Endothelial cell of umbilical vein (primary cell): ENCODE measurements around the gene PRRC2C.

Experiments
- EZH2 ChIP-seq: IDR thresholded peaks from 2 replicates; pipeline ENCODE4 v1.6.1; 2012; ENCODE audit warnings: borderline replicate concordance, low read depth, mild to moderate bottlenecking, moderate library complexity, low read length, inconsistent platforms; ENCODE audit not compliant: severe bottlenecking
- POLR2A ChIP-seq: IDR thresholded peaks from 2 replicates; pipeline ENCODE4 v1.6.1; 2012; ENCODE audit warnings: low read depth, mild to moderate bottlenecking, control low read depth, low read length
- TF ChIP-seq, protein P1 (sequence below), 2 donors: IDR thresholded peaks; 1 replicate in 1 of 2; 2 replicates in 1 of 2; pipeline ENCODE4 v1.5.1; 2011; ENCODE audit warnings: low read length in 2 of 2, mild to moderate bottlenecking in 2 of 2, moderate library complexity in 2 of 2, control low read depth in 1 of 2, inconsistent platforms in 1 of 2, low read depth in 1 of 2; ENCODE audit not compliant: insufficient read depth in 1 of 2; ENCODE audit errors: extremely low read depth in 1 of 2

DNA sequence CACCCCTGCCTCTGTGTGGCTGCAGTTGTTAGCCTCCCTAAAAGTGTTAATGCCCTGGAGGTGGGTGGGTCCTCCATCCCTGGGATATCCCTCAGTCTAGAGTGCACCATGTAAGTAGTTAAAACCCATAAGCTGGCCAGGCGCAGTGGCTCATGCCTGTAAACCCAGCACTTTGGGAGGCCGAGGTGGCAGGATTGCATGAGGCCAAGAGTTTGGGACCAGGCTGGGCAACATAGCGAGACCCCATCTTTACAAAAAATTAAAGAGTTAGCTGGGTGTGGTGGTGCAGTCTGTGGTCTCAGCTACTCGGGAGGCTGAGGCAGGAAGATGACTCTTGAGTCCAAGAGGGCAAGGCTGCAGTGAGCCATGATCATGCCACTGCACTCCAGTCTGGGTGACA lies 156.9 kb downstream of the PRRC2C start:
- TF ChIP-seq POLR2A (no peak), EZH2 (no peak)
- TF ChIP-seq, protein P1, sequence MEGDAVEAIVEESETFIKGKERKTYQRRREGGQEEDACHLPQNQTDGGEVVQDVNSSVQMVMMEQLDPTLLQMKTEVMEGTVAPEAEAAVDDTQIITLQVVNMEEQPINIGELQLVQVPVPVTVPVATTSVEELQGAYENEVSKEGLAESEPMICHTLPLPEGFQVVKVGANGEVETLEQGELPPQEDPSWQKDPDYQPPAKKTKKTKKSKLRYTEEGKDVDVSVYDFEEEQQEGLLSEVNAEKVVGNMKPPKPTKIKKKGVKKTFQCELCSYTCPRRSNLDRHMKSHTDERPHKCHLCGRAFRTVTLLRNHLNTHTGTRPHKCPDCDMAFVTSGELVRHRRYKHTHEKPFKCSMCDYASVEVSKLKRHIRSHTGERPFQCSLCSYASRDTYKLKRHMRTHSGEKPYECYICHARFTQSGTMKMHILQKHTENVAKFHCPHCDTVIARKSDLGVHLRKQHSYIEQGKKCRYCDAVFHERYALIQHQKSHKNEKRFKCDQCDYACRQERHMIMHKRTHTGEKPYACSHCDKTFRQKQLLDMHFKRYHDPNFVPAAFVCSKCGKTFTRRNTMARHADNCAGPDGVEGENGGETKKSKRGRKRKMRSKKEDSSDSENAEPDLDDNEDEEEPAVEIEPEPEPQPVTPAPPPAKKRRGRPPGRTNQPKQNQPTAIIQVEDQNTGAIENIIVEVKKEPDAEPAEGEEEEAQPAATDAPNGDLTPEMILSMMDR (IDR thresholded peaks at IDR 0.05; ENCODE audit: extremely low read depth in 1 of 2, insufficient read depth in 1 of 2, low read depth in 1 of 2, low read length in 2 of 2), result no peak
